NCI-H526 treated with DMSO at 0.1 percent for 48 hours (cell line): Measurements from ENCODE around the gene OR52A5.

Experiments
- DNase-seq: peaks from one replicate; lab custom pipeline; 2025; lab: John Stamatoyannopoulos, UW

OR52A5 gene

GRCh38 chr11:5115339-5115738, 22.8 kb downstream of the OR52A5 start:
- no peak for DNase-seq

- DNase-seq: no peak
Measured at GRCh38 chr11:5107285-5107684, 30.9 kb downstream of the OR52A5 start.

- no peak for DNase-seq
Measured at GRCh38 chr11:5103066-5103465, 35.1 kb downstream of the OR52A5 start.

- no peak for DNase-seq
Measured at GRCh38 chr11:5102246-5102645, 35.9 kb downstream of the OR52A5 start.

GRCh38 chr11:5096011-5096410, 42.1 kb downstream of the OR52A5 start:
- no peak for DNase-seq

- DNase-seq: no peak
Measured at GRCh38 chr11:5092821-5093585, 45.2 kb downstream of the OR52A5 start.

GRCh38 chr11:5090668-5091067, 47.5 kb downstream of the OR52A5 start:
- DNase-seq: no peak

- no peak for DNase-seq
Measured at GRCh38 chr11:5088556-5088955, 49.6 kb downstream of the OR52A5 start.

GRCh38 chr11:5083602-5084001, 54.6 kb downstream of the OR52A5 start:
- no peak for DNase-seq

- no peak for DNase-seq
Measured at GRCh38 chr11:5081405-5081804, 56.8 kb downstream of the OR52A5 start.
